DND-41 (cell line): ENCODE results near the gene DDX3X.
A peak's percentile ranks its signal among the peaks of the same experiment; 100 is the strongest.

Experiments used
- ATAC-seq: fragments of 200-7000 bp; cut with Tn5 transposase; 3 replicates; pipeline ENCODE4 v1.9.1; 2021; ENCODE audit warnings: low read depth; ENCODE audit not compliant: insufficient read depth
- DNase-seq: peaks from one replicate; pipeline ENCODE4 v3.0.0-alpha.2; 2020
- H2AFZ ChIP-seq: 2 replicates; pipeline ENCODE4 v1.6.0; 2012; ENCODE audit warnings: low read depth, low read length
- H3K27ac ChIP-seq: 2 replicates; pipeline ENCODE4 v1.5.1; 2012; ENCODE audit warnings: low read length, inconsistent platforms
- H3K27me3 ChIP-seq: fragments of 200-600 bp; sonication (generic); 2 replicates; pipeline ENCODE4 v1.6.0; 2012; ENCODE audit warnings: low read length, mild to moderate bottlenecking, inconsistent platforms; ENCODE audit not compliant: insufficient read depth, poor library complexity
- H3K36me3 ChIP-seq: 2 replicates; pipeline ENCODE4 v1.5.1; 2012; ENCODE audit warnings: low read length, inconsistent platforms; ENCODE audit not compliant: insufficient read depth
- H3K4me1 ChIP-seq: 2 replicates; pipeline ENCODE4 v1.5.1; 2012; ENCODE audit warnings: mild to moderate bottlenecking, low read length; ENCODE audit not compliant: insufficient read depth
- H3K4me2 ChIP-seq: 2 replicates; pipeline ENCODE4 v1.6.0; 2012; ENCODE audit warnings: mild to moderate bottlenecking, moderate library complexity, low read length, inconsistent platforms; ENCODE audit not compliant: insufficient read depth
- H3K4me3 ChIP-seq, 2 experiments: fragments of 200-600 bp in 1 of 2; shearing (Covaris generic) in 1 of 2; 2 replicates each; pipeline ENCODE4 v1.5.1; 2012 to 2016; ENCODE audit warnings: inconsistent platforms in 2 of 2, low read length in 2 of 2, mild to moderate bottlenecking in 2 of 2, low read depth in 1 of 2, moderate library complexity in 1 of 2
- H3K79me2 ChIP-seq: 2 replicates; pipeline ENCODE4 v1.6.0; 2012; ENCODE audit warnings: low read length, inconsistent platforms; ENCODE audit not compliant: insufficient read depth
- H3K9ac ChIP-seq: 2 replicates; pipeline ENCODE4 v1.6.0; 2012; ENCODE audit warnings: low read depth, mild to moderate bottlenecking, inconsistent platforms, low read length, moderate library complexity
- H3K9me3 ChIP-seq: 2 replicates; pipeline ENCODE4 v1.5.1; 2012; ENCODE audit warnings: low read length, moderate library complexity, mild to moderate bottlenecking, inconsistent platforms; ENCODE audit not compliant: insufficient read depth, severe bottlenecking
- H4K20me1 ChIP-seq: 2 replicates; pipeline ENCODE4 v1.6.0; 2012; ENCODE audit warnings: low read length; ENCODE audit not compliant: insufficient read depth
- EZH2 ChIP-seq: IDR thresholded peaks from 3 replicates; pipeline ENCODE4 v1.6.1; 2012; ENCODE audit warnings: borderline replicate concordance, low read depth, mild to moderate bottlenecking, moderate library complexity, low read length, inconsistent platforms; ENCODE audit not compliant: severe bottlenecking
- TF ChIP-seq, protein P1 (sequence below): IDR thresholded peaks from 2 replicates; pipeline ENCODE4 v1.5.1; 2012; ENCODE audit warnings: borderline replicate concordance, low read length, moderate library complexity, mild to moderate bottlenecking; ENCODE audit not compliant: poor library complexity, severe bottlenecking; ENCODE audit errors: extremely low read depth

Gene DDX3X

DNA sequence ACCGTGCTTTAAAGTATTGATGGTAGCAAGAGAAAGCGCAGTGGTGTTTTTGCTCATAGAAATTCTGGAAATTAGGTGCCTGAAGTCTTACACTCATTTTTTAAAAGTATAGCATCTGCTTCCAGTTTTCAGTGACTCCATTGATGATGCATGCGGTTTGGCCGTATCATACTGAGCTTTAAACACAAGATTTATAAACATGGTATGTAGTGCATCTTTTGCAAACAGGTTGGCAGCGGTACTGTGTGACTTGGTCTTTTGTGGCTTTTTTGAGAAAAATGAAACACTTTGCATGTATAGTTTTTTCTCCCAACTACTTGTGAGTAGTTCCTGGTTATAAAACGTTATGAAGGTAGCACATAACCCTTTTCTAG is 2.0 kb downstream of the DDX3X start:
- Histone ChIP-seq H3K79me2 (peaks cover 82% of the 10 kb centered on the region), H3K9me3 (no peaks in the 10 kb centered on the region), H3K4me1 (peaks cover 31% of the 10 kb centered on the region), H3K27ac (peak overlapping the region; percentile 1; the same call in 1 of the 2 replicates), H3K9ac (peak overlapping the region; percentile 100), H3K4me3 (peak overlapping the region; percentile 85 to 95; a peak in 3 of 4 replicates), H3K36me3 (peaks cover 55% of the 10 kb centered on the region), H3K4me2 (peak overlapping the region; percentile 71), H4K20me1 (peaks cover 56% of the 10 kb centered on the region), H2AFZ (no peak overlapping the region), H3K27me3 (no peaks in the 10 kb centered on the region)
- DNase-seq = no peak
- TF ChIP-seq, protein P1, sequence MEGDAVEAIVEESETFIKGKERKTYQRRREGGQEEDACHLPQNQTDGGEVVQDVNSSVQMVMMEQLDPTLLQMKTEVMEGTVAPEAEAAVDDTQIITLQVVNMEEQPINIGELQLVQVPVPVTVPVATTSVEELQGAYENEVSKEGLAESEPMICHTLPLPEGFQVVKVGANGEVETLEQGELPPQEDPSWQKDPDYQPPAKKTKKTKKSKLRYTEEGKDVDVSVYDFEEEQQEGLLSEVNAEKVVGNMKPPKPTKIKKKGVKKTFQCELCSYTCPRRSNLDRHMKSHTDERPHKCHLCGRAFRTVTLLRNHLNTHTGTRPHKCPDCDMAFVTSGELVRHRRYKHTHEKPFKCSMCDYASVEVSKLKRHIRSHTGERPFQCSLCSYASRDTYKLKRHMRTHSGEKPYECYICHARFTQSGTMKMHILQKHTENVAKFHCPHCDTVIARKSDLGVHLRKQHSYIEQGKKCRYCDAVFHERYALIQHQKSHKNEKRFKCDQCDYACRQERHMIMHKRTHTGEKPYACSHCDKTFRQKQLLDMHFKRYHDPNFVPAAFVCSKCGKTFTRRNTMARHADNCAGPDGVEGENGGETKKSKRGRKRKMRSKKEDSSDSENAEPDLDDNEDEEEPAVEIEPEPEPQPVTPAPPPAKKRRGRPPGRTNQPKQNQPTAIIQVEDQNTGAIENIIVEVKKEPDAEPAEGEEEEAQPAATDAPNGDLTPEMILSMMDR = no peak
- TF ChIP-seq EZH2 = no peak
- no peak for ATAC-seq

DNA sequence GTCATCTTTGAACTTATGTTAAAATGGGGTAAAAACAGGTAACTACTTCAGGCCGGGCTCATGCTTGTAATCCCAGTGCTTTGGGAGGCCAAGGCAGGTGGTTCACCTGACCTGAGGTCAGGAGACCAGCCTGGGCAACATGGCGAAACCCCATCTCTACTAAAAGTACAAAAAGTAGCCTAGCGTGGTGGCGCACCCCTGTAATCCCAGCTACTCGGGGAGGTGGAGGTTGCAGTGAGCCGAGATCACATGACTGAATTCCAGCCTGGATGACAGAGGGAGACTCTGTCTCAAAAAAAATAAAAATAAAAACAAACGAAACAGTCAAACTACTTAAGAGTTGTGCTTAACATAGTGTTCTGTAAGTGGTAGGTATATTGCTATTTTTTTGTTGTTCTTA is 2.5 kb downstream of the DDX3X start:
- ATAC-seq (no peak), DNase-seq (no peak)
- H3K9ac ChIP-seq = peak overlapping the region; percentile 100
- H3K4me3 ChIP-seq = peak overlapping the region; percentile 85 to 95; a peak in 3 of 4 replicates
- H3K4me2 ChIP-seq = peak overlapping the region; percentile 71
- H4K20me1 ChIP-seq = peaks cover 61% of the 10 kb centered on the region
- H3K27me3 ChIP-seq = no peaks in the 10 kb centered on the region
- H3K27ac ChIP-seq = peak overlapping the region; percentile 1; the same call in 1 of the 2 replicates
- peaks cover 26% of the 10 kb centered on the region for H3K4me1 ChIP-seq
- TF ChIP-seq EZH2 = no peak
- TF ChIP-seq, protein P1 = no peak
- no peaks in the 10 kb centered on the region for H3K9me3 ChIP-seq
- H2AFZ ChIP-seq = no peak overlapping the region
- peaks cover 86% of the 10 kb centered on the region for H3K79me2 ChIP-seq
- H3K36me3 ChIP-seq = peaks cover 60% of the 10 kb centered on the region

DNA sequence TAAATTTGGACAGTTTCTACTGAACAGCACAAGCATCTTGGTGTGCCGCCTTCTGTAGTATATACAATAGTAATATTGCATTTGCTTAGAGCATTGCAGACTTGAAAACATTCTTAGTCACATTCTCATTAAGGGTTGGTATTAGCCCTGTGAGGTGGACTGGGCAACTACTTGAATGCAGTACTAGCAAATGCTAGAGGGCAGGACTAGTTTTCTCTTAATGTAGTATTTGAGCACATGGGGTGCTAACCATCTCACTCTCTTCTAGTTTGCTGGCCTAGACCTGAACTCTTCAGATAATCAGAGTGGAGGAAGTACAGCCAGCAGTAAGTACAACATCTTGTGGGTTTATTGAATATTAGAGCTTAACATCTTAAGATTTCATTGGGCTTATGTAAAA is 3.2 kb downstream of the DDX3X start:
- DNase-seq = no peak
- H4K20me1 ChIP-seq = peaks cover 67% of the 10 kb centered on the region
- peak overlapping the region; percentile 100; the same call in 1 of the 2 replicates for H3K9ac ChIP-seq
- H3K36me3 ChIP-seq = peaks cover 67% of the 10 kb centered on the region
- H3K4me3 ChIP-seq = peak overlapping the region; percentile 85 to 95; a peak in 3 of 4 replicates
- H2AFZ ChIP-seq = no peak overlapping the region
- H3K27ac ChIP-seq = no peak overlapping the region
- H3K9me3 ChIP-seq = no peaks in the 10 kb centered on the region
- peaks cover 91% of the 10 kb centered on the region for H3K79me2 ChIP-seq
- TF ChIP-seq, protein P1 = no peak
- no peak for TF ChIP-seq EZH2
- peak overlapping the region; percentile 71 for H3K4me2 ChIP-seq
- H3K27me3 ChIP-seq = no peaks in the 10 kb centered on the region
- ATAC-seq = no peak
- H3K4me1 ChIP-seq = peaks cover 26% of the 10 kb centered on the region

DNA sequence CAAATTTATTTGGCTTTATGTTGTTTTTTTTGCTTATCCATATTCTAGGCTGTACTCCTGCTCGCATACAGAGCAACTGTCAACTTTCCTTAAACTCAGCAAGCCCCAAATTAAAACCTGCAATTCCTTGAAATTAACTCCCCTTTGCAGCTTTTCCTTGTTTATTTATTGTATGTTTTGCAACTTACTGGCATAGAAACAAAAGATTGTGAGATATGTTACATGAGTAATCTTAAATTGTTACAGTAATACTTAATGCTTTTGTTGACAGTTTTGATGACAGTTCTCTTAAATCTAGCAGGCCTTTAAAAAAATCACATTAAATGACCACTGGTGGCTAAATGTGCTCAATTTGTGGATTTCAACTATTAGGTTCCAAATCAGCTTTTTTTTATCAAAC is 4.5 kb downstream of the DDX3X start:
- Histone ChIP-seq H3K9ac (no peak overlapping the region), H3K4me3 (peak overlapping the region in 1 of 2 experiments; percentile 20; a peak in 2 of 4 replicates), H3K4me1 (peaks cover 26% of the 10 kb centered on the region), H2AFZ (no peak overlapping the region), H3K27me3 (no peaks in the 10 kb centered on the region), H4K20me1 (peaks cover 74% of the 10 kb centered on the region), H3K36me3 (peaks cover 80% of the 10 kb centered on the region), H3K9me3 (no peaks in the 10 kb centered on the region), H3K4me2 (peak overlapping the region; percentile 71; the same call in 1 of the 2 replicates), H3K79me2 (peaks cover 95% of the 10 kb centered on the region), H3K27ac (no peak overlapping the region)
- no peak for TF ChIP-seq EZH2
- TF ChIP-seq, protein P1 = no peak
- ATAC-seq (no peak), DNase-seq (no peak)
